ENCODE data around the gene ARHGEF37.

Gene ARHGEF37

DNA sequence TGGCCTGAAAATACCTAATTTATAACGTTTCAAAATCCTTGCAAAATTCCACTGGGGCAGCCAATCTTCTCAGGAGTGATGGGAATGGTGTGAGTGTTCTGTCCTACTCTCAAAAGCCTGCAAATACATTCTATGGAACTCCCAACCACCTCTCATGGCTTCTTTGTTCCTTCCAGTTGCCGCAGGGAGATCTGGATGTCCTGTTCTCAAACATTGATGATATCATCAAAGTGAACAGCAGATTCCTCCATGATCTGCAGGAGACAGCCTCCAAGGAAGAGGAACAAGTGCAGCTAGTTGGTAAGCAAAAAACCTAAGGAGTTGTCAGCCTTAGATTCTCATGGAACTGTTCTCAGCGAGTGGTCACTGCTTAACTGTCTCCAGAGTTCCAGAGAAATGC is 19.6 kb downstream of the ARHGEF37 start:
- DNase-seq (ENCODE audit: low read depth in 3 of 3): no peak

DNA sequence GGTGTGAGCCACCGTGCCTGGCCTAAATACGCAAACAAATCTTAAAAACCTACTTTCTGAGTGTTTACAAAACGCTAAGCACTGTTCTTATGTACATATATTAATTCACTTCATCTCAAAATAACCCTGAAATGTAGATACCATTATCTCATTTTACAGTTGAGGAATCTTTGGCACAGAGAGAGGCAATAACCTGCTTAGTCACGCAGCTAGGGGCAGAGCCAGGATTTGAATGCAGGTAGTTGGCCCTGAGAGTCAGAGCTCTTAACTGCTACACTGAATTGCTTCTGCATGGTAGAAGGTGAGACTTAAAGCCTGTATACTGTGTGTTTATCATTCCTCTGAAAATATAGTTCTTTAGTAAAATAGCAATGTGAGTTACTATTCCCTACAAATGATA is 21.9 kb downstream of the ARHGEF37 start:
- DNase-seq (ENCODE audit: low read depth in 3 of 3): no peak

DNA sequence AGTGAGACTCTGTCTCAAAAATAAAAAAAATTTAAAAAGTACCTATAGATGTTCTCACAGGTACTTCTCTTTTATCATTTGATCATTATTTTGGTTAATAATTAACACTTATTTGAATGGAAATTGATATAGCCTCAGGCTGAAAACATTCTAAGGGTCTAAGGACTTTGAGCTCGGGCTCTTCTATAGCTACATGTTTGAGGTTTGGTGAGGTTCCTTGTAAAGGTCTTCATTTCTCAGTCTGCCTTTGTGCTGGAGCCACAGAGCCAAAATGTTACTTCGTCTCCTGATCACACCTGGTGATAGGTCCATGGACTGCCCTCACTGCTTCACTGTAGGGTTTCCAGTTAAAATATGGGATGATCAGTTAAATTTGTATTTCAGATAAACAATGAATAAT is 22.6 kb downstream of the ARHGEF37 start:
- DNase-seq (ENCODE audit: low read depth in 3 of 3): no peak

DNA sequence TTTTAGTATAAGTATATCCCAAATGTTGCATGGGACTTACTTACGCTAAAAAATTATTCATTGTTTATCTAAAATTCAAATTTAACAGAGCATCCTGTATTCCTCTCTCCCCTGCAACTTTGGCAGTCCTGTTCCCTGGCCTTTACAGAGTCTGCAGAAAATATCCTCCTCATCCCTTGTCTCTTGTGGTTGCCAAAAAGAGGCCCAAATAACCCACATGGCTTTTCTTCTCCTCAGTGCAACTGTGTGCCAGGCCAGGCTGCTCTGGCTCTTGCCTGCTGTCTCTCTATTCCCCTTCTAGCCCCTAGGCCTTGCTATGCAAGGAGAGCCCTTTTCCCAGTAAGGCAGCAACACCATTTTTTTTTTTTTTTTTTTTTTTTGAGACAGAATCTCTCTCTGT is 23.0 kb downstream of the ARHGEF37 start:
- DNase-seq (ENCODE audit: low read depth in 3 of 3): no peak

DNA sequence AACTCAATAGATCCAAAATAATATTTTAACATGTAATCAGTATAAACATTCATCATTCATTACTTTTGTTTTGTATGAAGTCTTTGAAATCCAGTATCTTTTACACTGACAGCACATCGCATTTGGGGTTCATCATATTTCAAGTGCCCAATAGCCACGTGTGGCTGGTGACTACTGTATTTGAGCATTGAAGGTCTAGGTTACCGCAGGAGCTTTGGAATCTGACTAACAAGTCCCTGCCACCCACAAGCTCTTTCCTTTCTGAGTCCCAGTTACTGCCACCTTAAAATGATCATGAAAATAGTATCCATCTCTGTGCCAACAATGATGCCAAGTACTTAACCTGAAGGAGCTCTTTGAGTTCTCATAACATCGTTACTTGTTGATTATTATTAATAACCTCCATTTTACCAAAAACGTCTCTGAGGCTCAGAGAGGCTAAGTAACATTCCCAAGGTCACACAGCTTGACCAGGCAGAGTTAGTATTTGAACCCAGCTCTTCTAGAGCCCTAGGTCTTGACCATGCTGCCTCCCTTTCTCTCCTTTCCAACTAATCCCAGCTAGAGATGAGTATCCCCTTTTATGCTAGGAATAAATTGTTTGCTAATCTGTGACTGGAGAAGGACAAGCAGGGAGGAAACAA is 24.2 kb downstream of the ARHGEF37 start:
- no peak for DNase-seq (ENCODE audit: low read depth in 3 of 3)

DNA sequence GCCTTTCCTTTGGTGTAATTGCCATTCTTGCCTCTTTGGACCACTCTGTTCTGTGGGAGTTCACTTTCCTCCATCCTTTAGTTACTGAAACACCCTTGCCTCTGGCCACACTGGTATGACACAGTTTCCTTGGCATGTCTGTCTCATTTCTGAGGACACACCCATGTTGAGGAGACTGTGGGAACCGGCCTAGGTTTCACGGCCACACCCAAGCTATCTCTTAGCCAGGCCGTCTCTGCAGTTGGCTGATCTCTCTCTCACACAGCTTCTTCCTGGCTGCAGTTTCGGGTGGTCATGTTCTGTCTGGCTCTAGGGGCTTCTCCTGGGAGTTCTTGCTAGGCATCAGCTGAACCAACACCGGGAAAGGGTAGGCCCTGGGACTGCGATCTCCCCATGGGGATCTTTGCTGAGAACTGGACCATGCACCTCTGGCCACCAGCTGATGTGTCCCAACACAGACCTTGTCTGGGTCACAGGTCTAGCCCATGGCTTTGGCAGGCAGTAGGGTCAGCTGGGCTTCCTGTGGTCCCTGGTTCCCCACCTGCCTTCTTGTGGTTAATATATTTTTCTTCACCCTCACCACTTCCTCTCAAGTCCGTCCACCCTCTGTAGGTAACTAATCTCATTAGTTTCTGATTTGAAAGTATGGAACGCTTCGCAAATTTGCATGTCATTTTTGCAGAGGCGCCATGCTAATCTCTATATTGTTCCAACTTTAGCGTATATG is 24.9 kb downstream of the ARHGEF37 start:
- no peak for DNase-seq (ENCODE audit: low read depth in 3 of 3)

DNA sequence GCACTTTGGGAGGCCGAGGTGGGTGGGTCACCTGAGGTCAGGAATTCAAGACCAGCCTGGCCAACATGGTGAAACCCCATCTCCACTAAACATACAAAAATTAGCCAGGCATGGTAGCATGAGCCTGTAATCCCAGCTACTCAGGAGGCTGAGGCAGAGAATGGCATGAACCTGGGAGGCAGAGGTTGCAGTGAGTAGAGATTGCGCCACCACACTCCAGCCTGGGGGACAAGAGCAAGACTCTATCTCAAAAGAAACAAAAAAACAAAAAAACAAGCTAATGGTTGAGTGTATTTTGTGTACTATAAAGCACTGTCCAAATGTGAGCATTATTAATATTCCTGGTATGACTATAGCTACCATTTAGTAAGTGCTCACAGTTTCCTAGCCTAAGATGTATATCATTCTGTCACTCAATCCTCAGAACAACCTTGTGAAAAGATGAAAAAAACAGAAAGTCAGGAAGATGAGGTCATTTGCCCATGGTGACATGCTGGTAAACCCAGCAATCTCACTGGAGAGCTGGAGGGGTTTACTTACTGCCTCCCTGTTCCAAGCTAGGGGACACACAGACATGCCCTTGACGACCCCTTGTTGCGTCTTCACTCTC is 27.7 kb downstream of the ARHGEF37 start:
- DNase-seq (ENCODE audit: low read depth in 3 of 3): no peak

DNA sequence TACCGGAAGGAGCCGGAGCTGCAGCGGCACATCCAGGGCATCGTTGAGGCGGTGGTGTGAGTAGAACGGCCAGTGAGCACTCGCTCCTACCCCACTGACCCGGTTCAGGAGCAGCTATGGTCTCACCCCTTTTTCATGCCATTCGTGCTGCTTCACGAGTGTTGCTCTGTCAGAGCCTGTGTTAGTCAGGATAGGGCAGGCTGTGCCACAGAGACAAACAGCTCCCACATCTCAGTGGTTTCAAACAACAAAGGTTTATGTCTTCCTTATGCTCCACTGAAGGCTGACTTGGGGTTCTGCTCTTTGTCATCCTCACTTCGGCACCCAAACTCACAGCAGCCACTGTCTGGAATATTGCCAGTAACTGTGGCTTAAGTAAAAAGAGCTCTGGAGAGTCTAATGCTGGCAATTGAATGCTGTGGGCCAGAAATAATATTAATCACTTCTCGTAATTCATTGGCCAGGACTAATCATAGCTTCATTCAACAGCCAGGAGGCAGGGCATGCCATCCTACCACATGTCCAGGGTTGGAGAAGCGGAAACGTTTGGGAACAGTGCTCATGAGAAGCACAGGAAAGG is 28.4 kb downstream of the ARHGEF37 start:
- DNase-seq (ENCODE audit: low read depth in 3 of 3): no peak

DNA sequence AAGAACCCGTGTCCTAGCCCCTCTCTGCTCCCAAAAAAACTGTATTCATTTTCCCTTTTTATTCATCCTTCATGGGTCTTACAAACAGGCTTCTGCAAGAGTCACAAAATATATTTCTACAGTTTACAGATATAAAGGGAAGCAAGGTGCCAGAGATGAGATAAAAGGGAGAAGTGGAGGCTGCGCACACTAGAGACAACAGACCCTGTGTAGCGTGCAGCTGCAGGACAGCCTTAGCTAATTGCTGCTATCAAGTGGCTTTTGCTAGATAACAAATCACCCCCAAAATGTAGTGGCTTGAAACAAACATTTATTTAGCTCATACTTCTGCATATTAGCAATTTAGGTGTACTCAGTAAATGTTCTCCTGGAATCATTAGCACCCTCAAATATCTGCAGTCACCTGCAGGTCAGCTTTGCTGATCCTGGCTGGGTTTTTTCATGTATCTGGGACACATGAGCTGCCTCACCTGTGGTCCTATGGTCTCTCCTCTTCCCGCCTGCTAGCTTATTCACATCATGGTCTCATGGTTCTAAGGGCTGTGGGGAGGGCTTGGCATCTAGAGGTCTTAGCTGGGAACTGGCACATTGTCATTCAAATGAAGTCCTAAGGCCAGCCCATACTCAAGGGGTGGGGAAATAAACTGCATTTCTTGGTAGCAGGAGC is 29.4 kb downstream of the ARHGEF37 start:
- no peak for DNase-seq (ENCODE audit: low read depth in 3 of 3)

DNA sequence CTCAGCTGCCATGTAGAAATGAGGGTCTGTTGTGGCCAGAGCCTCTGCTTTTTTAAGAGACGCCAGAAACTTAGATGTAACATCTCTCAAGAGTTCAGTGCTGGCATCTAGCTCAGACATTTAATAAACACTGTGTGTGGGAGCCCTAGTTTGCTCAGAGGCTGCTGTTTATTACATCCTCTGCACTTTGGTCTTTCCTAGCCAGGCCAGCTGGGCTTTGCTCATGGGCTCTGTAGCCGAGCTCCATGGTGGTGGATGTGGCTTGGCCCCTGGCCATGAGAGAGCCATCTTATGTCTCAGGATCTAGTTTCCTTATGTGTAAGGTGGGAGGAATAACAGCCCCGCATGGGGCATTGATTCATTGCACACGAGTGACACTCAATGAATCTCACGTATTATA is 30.0 kb downstream of the ARHGEF37 start:
- DNase-seq (ENCODE audit: low read depth in 3 of 3): no peak

DNA sequence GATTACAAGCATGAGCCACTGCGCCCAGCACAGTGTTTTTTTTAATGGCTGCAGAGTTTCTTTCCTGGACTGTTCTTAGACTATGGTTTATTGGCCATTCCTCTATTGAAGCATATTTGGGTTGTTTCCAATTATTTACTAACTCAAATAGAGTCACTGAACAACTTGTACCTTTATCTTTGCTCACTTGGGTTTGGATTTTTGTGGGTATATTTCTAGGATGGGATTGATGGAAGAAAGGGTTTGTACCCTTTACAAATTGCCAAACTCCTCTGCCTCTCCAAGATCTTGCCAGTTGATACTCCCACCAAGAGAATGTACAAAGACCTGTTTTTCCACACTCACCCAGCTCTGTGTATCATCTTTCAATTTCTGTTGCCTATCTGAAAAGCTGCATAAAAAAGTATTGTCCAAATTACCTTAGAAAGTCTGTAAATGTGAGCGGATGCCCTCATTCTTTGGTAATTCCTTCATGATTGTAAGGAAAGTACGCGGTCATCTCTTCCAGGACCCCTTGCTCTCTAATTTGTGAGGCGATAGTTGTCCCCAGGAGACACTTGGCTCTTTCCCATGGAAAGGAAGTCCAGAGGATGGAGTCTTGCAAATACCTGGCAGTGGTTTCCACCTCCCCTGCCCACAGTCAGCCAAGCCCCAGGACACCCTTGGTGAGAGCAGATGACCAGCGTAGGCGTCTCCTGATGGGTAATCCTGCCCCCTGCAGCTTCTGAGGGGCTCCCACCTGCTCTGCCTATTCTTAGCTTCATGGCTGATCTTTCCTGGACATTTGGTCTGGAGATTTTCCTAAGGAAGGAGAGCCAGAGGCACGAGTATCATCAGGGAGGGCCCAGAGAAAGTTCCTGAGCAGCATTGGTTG is 33.0 kb downstream of the ARHGEF37 start:
- no peak for DNase-seq (ENCODE audit: low read depth in 3 of 3)

DNA sequence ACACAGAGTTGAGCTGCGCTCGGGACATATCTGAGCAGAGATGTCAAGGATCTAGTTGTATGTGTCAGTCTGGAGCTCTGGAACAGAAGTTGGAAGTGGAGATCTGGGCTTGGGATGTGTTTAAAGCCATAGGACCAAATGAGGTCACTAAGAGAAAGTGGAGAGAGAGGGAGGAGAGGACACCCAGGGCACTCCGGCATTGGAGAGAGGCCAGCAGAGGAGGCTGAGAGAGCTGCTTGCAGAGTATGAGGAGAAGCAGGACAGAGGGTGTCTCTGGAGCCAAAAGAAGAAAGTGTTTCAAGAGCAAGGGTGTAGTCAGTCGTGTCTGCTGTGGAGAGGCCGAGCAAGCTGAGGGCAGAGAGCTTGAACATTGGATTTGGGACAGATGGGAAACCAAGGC is 34.7 kb downstream of the ARHGEF37 start:
- no peak for DNase-seq (ENCODE audit: low read depth in 3 of 3)

DNA sequence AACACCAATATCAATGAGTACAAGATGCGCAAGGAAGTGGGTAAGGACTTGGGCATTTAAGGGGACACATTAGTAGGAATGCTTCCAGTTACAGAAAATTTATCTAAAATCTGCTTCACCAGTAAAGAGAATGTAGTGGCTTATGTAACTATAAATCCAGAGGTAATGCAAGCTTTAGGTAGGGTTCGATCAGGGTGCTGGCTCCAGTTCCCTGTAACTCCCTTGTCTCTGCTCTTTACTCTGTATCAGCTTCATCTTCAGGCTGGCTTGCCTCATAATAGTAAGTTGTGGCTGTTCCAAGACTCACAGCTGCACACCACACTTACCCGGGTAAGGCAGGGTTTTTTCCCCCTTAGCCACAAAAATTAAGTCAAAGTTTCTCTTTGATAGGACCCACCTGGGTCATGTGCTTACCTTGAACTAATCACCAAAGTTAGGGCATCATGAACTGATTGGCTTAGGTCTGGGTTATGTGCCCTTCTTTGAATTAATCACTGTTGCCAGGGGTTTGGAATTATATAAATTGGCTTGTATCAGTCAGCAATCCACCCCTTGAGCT is 35.5 kb downstream of the ARHGEF37 start:
- no peak for DNase-seq (ENCODE audit: low read depth in 3 of 3)

DNA sequence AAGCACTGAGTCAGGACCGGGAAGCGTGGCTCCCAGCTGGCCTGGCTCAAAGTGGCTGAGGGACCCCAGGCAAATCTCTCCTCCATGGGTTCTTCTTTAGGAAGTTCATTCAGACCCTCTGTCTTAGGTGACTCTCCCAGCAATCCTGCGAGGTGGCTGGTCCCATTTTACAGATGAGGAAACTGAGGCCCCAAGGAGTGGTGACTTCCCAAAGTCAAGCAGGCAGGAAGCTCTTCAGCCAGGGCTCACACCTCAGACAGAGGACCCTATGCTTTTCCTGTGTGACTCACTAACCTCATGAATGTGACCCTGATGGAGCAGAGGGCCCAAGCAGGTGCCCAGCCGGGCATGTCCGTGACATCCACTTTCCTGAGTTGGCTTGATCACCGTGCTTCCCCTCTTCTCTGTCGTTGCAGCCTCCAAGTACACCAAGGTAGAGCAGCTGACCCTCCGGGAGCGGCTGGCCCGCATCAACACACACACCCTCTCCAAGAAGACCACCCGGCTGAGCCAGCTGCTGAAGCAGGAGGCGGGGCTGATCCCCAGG is 36.5 kb downstream of the ARHGEF37 start:
- DNase-seq (ENCODE audit: low read depth in 3 of 3): no peak

DNA sequence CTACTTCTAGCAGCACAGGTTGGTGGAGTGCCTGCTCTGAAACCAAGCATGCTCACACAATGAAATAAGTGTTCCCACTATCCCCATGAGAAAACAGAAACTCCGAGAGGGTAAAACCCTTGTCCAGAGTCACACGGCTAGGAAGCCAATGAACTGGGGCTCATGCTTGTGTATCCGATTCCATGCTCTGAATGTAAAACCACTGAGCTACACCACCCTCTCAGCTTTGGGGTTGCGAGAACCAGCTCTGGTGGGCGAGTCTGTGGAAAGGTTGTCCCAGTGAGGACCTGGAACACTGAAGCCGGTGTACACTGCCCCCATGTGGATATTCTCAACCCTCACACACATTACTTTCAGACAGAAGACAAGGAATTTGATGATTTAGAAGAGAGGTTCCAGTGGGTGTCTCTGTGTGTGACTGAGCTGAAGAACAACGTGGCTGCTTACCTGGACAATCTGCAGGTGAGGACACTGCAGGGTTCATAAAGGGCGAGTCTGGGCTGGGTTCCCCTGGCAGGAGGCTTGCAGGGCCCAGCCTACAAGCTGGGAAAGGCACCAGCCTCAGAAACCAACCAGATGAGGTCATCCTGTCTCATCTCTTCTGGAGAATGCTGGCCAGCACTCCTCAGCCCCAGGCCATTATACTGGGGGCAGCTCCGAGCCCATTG is 37.4 kb downstream of the ARHGEF37 start:
- DNase-seq (ENCODE audit: low read depth in 3 of 3): peak in 1 of 3 experiments; percentile 19

DNA sequence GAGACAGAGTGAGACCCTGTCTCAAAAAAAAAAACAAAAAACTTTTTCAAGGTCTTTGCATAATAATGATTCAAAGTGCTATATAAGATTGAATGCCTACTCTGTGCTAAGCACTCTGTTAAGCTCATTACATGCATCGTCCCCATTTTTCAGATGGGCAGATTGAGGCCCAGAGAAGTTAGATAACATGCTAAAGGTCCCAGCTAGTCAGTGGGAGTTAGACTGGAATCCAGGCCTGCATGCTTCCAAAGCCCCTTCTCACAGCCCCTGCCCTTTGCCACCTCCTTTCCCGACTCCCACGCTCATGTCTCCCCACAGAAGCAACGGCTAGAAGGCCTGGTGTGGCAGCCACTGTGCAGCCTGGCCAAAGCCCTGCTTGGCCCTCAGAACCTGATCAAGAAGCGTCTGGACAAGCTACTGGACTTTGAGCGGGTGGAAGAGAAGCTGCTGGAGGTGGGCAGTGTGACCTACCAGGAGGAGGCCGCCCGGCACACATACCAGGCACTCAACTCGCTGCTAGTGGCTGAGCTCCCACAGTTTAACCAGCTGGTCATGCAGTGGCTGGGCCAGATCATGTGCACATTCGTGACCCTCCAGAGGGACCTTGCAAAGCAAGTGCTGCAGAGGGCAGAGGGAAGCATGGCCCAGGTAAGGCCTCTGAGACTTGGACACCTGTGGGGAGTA is 40.3 kb downstream of the ARHGEF37 start:
- DNase-seq (ENCODE audit: low read depth in 3 of 3): no peak

DNA sequence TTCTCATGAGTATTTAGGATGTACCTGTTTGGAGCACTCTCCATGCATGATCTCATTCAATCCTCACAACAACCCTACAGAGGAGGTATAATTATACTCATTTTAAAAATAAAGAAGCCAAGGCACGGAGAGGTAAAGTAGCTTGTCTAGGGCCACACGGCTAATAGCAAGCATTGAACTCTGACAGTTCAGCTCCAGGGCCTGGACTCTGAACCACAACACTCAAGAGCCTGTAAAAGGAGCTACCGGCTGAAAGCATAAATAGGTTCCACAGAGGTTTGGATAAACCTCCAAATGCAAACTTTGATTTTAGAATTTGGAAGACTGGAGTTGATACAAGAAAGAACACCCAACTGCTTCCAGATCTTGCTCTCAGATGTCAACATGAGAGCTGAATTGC is 41.2 kb downstream of the ARHGEF37 start:
- DNase-seq (ENCODE audit: low read depth in 3 of 3): no peak

DNA sequence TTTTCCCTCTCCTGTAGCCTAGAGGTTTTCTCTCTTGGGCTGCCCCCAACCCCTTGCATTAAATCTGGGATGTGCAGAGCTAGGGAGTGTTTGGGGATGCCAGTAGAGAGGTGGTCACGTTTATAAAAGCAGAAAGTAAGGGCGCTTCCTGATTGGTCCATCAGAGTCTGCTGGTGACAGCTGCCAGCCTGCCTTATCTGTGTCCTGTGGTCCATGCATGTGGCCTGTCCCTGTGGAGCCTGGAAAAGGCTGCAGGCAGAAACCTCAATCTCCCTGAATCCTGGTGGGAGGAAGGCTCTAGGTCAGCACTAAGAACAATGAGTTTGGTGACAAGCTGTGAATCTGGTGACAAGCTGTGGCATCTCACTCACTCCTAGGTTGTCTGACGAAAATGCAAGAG is 42.2 kb downstream of the ARHGEF37 start:
- no peak for DNase-seq (ENCODE audit: low read depth in 3 of 3)

DNA sequence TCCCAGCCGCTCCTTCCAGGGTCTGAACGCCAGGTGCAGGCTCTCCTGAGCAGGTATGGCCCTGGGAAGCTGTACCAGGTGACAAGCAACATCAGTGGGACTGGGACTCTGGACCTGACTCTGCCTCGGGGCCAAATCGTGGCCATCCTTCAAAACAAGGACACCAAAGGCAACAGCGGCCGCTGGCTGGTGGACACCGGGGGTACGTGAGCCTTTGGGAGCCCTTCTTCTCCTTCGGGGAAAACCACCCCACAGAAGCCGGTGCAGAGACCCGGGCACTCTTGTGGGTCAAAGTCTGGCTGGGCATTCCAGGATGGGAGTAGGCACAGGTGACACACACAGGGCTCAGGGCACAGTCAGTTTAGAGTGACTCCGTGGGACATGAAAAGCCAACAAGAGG is 45.8 kb downstream of the ARHGEF37 start:
- no peak for DNase-seq (ENCODE audit: low read depth in 3 of 3)

DNA sequence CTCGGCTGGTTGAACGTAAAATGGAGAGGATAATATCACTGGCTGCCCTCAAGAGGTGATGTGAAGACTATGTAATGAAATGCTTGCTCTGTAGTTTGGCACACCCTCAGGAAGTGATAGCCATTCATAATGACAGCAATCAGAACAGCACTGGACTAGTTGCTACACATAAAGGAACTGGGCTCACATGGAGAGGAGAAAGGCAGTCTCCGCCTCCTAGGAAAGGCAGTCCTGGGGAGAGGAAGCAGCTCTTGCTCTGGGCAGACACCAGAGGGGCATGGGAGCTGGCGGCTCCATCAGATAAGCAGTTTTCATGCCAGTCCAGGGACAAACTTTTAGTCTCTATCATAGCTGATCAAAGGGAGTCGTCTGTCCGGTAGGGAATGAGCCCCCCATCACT is 46.9 kb downstream of the ARHGEF37 start:
- DNase-seq (ENCODE audit: low read depth in 3 of 3): no peak

Data from stimulated activated CD4-positive, alpha-beta T cell treated with anti-CD3 and anti-CD28 coated beads, TNF-alpha, amount 100 ng/mL, for 24 hours (primary cell).